Measurements from ENCODE around the gene ZNRF3. TPM values are rescaled to one million over a fixed set of nuclear protein-coding genes. Genes with fewer than 3 reads are reported as not detected.

Gene ZNRF3
- polyA plus RNA-seq, 1 experiment, result 1.1 TPM

GRCh38 chr22:29074276-29074772 is 191.0 kb downstream of the ZNRF3 start:
- ChIA-PET CTCF (interaction anchor here (0.5 to 1.9 kb wide), 3 partner anchors 10 to 171 kb away, joined by 4 to 6 read pairs (median 5); no protein-coding TSS in a partner anchor), POLR2A (interaction anchor here (0.6 kb wide), 2 partner anchors 11 to 219 kb away, joined by 3 to 6 read pairs; no protein-coding TSS in a partner anchor)
- no peak for DNase-seq (ENCODE audit: low read depth)
- no peak for TF ChIP-seq CTCF (IDR thresholded peaks at IDR 0.05; ENCODE audit: insufficient read depth, low read depth, low read length)
- Histone ChIP-seq H3K27me3 (ENCODE audit: control insufficient read depth, insufficient read depth, low read length) (peaks cover 12% of the 10 kb centered on the region), H3K4me3 (ENCODE audit: low read depth, low read length) (no peak overlapping the region), H3K36me3 (ENCODE audit: control insufficient read depth, insufficient read depth, low read length) (no peaks in the 10 kb centered on the region)

- ChIA-PET POLR2A (no interaction called here), CTCF (no interaction called here)
- H3K36me3 ChIP-seq (ENCODE audit: control insufficient read depth, insufficient read depth, low read length), result no peaks in the 10 kb centered on the region
- TF ChIP-seq CTCF (IDR thresholded peaks at IDR 0.05; ENCODE audit: insufficient read depth, low read depth, low read length), result no peak
- H3K4me3 ChIP-seq (ENCODE audit: low read depth, low read length), result no peak overlapping the region
- DNase-seq (ENCODE audit: low read depth), result no peak
- H3K27me3 ChIP-seq (ENCODE audit: control insufficient read depth, insufficient read depth, low read length), result peaks cover 7% of the 10 kb centered on the region
Measured at GRCh38 chr22:29078036-29078868, 194.9 kb downstream of the ZNRF3 start.

GRCh38 chr22:29078869-29079207 is 195.5 kb downstream of the ZNRF3 start:
- no peak for TF ChIP-seq CTCF (IDR thresholded peaks at IDR 0.05; ENCODE audit: insufficient read depth, low read depth, low read length)
- no peaks in the 10 kb centered on the region for H3K36me3 ChIP-seq (ENCODE audit: control insufficient read depth, insufficient read depth, low read length)
- peaks cover 5% of the 10 kb centered on the region; the same call in 1 of the 2 replicates for H3K27me3 ChIP-seq (ENCODE audit: control insufficient read depth, insufficient read depth, low read length)
- DNase-seq (ENCODE audit: low read depth), result no peak
- H3K4me3 ChIP-seq (ENCODE audit: low read depth, low read length), result no peak overlapping the region
- POLR2A ChIA-PET, result no interaction called here
- CTCF ChIA-PET, result no interaction called here

- TF ChIP-seq CTCF (IDR thresholded peaks at IDR 0.05; ENCODE audit: insufficient read depth, low read depth, low read length), result no peak
- no peak for DNase-seq (ENCODE audit: low read depth)
- H3K36me3 ChIP-seq (ENCODE audit: control insufficient read depth, insufficient read depth, low read length), result no peaks in the 10 kb centered on the region
- POLR2A ChIA-PET, result no interaction called here
- no peak overlapping the region for H3K4me3 ChIP-seq (ENCODE audit: low read depth, low read length)
- CTCF ChIA-PET, result interaction anchor here (1.6 kb wide), 1 partner anchor 74 kb away, joined by 4 read pairs; no protein-coding TSS in a partner anchor
- peaks cover 1% of the 10 kb centered on the region; the same call in 1 of the 2 replicates for H3K27me3 ChIP-seq (ENCODE audit: control insufficient read depth, insufficient read depth, low read length)
Measured at GRCh38 chr22:29079218-29079901, 196.0 kb downstream of the ZNRF3 start.

All from BJ (cell line).